GM13976 (cell line): Measurements from ENCODE around the gene HECTD2.
"Not testable (repeated sequence)": the region's sequence is repeated elsewhere in the genome, so short reads cannot be mapped to it uniquely, and the experiment has no call there.

Experiments
- DNase-seq: peaks from one replicate; pipeline ENCODE4 v3.0.0; 2012; ENCODE audit warnings: low spot score
- in situ Hi-C: fragments of 300-500 bp; cut with MboI; formaldehyde crosslinking; loops from one replicate; pipeline ENCODE4 v1.12.0; 2022; ENCODE audit warnings: low sequenced_read_pairs, mixed read lengths, inconsistent platforms; ENCODE audit not compliant: unreplicated experiment
- TF ChIP-seq, protein P1 (sequence below): IDR thresholded peaks from 2 replicates; pipeline ENCODE4 v1.5.1; 2012; ENCODE audit warnings: borderline replicate concordance, mild to moderate bottlenecking; ENCODE audit not compliant: insufficient read depth; ENCODE audit errors: extremely low read depth, missing control alignments, control extremely low read depth

The HECTD2 gene

DNA sequence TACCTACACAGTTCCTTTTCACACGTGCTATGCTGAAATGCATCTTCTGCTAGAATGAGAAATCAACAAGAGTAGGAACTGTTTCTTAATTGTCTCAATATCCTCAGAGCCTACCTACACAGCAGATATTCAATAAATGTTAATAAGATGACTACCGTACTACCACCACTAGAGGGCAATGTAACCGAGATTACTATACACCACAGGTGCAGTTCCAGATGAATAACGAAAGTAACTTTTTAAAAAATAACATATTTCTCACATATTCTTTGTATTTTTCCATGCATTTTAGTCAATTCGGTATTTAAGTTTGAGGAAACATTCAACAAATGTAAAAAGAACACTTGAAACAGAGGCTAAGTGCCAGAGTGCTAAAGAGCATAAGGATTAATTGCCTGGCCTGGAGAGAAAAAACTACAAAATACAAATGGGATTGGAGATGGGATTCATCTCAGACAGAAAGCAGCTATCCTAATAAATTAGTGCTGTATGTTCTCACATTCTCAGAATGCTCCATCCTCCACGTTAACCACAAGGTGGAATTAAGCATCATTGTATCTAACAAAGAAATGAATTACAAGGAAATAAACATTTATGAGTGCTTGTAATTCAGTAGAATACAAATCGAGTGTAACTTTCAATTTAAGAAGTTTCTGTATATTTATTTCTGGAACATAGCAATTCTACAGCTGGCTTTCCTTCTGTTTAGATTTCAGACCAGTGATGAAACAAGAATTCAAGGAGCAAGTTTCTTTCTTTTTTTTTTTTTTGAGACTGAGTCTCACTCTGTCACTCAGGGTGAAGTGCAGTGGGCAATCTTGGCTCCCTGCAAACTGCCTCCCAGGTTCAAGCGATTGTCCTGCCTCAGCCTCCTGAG lies 20.3 kb upstream of the HECTD2 start:
- peak; percentile 39 for DNase-seq
- TF ChIP-seq, protein P1, sequence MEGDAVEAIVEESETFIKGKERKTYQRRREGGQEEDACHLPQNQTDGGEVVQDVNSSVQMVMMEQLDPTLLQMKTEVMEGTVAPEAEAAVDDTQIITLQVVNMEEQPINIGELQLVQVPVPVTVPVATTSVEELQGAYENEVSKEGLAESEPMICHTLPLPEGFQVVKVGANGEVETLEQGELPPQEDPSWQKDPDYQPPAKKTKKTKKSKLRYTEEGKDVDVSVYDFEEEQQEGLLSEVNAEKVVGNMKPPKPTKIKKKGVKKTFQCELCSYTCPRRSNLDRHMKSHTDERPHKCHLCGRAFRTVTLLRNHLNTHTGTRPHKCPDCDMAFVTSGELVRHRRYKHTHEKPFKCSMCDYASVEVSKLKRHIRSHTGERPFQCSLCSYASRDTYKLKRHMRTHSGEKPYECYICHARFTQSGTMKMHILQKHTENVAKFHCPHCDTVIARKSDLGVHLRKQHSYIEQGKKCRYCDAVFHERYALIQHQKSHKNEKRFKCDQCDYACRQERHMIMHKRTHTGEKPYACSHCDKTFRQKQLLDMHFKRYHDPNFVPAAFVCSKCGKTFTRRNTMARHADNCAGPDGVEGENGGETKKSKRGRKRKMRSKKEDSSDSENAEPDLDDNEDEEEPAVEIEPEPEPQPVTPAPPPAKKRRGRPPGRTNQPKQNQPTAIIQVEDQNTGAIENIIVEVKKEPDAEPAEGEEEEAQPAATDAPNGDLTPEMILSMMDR: peak; percentile 51

DNA sequence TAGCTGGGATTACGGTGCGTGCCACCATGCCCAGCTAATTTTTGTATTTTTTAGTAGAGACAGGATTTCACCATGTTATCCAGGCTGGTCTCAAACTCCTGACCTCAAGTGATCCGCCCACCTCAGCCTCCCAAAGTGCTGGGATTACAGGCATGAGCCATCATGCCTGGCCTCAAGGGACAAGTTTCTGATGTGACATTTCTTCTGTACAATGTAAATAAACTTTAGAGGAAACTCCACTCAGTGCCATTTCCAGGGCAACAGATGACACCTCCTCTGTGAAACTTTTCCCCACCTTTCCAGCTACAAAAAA lies 19.7 kb upstream of the HECTD2 start:
- not testable (repeated sequence) for DNase-seq
- in situ Hi-C loops: loop anchor here (10.0 kb wide), 2 partner anchors 154 to 534 kb away; partner anchors contain the start of gene BTAF1

More for the DNA sequence above, 20.3 kb upstream of the HECTD2 start:
- in situ Hi-C loops: loop anchor here (10.0 kb wide), 2 partner anchors 155 to 535 kb away; partner anchors contain the start of gene BTAF1

DNA sequence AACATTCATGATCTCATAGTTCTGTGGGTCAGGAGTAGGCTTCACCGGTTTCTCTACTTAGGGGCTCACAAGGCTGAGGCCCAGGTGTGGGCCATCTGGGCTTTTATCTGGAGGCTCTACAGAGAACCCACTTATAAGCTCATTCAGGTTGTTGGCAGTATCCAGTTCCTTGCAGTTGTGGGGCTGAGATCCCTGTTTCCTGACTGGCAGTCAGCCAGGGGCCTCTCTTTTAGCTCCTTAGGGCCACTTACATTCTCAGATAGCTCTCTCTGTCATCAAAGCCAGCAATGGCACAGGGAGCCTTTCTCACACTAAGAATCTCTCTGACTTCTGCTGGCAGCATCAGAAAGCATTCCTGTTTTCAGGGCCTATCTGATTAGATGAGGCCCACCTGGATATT lies 18.2 kb upstream of the HECTD2 start:
- DNase-seq: no peak
- TF ChIP-seq, protein P1: no peak
- in situ Hi-C loops: loop anchor here (10.0 kb wide), 2 partner anchors 153 to 533 kb away; partner anchors contain the start of gene BTAF1

DNA sequence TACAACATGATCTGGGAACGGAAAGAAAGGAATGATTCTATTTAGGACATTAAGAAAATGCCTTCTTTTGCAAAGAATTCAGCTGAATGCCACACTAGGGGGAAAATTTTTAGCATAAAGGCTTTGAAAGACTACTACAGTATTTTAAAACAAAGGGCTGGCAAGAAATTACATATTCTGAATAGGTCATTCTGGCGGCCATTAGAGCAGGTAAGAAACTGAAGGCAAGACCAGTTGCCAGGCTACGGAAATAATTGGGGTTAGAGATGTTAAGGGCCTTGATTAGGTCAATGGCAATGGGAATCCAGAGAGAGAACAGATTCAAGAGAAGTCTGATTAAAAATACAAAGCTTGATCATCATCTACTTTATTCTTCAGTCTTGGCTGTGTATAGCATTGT lies 3.8 kb upstream of the HECTD2 start:
- in situ Hi-C loops: no loop called here

DNA sequence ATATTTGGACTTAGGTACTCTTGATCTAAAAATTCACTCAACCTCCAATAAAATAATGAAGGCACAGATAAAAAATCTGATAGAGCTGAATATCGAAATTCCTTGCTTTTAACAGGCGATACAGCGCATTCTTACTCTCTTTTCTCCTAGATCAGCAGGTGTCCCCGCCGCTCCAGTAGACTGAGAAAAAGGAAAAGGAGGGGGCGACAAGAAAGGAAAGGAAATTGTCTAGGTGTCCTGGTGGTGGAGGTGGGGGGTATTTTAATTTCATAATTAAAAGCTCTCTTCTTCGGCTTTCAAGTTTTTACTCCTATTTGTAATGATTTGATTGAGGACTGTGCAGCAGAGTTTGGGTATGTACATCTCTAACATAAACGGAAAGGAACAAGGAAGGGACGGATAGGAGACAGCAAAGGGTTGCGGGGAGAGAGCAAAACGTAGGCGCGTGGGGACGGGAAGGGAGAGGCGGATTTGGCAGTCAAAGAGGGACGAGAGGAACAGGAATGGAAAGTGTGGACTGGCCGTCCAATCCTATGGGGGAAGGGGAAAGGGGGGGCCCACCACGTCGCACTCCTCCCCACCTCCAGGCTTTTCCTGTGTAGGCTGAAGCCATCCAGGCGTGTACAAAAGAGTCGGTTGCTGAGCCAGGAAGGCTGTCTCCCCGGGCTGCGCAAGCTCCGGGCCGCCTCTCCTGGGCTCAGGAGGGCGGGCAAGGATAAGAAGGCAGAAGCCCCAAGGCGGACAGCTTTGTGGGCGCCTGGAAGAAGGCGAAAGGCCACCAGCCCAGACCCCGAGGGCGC lies 875 bp upstream of the HECTD2 start:
- TF ChIP-seq, protein P1: no peak
- in situ Hi-C loops: no loop called here
- peak; percentile 59 for DNase-seq

More for the DNA sequence above, 3.8 kb upstream of the HECTD2 start:
- TF ChIP-seq, protein P1: no peak
- no peak for DNase-seq

DNA sequence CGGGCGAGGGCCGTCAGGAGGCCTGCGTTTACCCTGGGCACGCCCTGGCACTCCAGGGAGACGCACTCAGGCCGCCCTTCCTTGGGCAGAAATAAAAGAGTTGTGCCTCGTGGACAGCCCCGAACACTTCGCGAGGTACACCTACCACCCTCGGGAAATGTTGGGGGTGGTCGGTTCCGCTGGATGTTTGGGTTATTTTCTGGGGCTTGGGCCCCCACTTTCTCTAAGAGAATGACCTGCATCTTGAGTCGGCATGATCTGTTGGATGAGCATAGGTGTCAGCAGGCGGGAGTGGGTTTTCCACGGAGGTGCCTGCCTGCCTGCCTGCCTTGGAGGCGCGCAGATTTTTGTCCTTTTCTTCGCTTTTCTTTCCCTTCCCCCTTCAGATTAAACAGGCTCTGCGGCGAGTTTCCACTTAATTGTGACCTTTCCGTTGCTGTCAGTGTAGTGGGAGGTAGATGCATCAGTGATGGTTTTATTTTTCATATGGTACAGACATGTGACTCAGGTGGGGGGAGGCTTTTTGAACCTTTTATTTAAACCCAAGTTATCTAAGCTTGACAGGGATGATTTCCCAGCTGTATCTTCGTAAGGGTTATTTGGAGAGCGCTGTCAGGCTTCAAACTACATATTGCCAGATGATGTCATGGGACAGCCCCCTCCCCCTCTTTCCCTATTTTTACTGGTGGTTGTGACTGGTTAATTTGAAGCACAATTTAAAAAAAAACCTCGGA lies 661 bp downstream of the HECTD2 start:
- TF ChIP-seq, protein P1: no peak
- DNase-seq: peak; percentile 19
- in situ Hi-C loops: no loop called here
